ENCODE data around the gene C1orf116.

DNA sequence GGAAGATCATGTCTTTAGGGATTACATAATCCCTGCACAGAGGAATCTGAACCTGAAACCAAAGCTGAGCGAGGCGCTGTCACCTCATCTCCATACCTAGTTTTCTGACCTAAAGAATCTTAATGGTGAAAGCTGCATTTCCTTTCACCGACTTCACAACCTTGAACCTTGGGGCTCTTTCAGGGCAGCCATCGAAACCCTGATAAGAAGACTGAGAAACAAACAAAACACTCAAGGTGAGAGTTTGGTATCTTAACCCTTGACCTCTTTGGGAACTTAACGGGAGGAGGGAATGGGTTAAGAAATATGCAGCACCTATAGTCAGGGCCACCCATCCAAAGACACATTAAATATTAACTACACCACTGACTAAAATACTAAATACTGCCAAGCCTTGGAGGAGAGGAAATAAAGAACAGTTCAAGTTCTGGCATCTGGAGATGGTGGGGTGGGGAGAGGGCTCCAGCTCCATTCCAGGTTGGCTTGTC lies 2.0 kb downstream of the C1orf116 start:
- TF ChIP-seq CTCF (IDR thresholded peaks at IDR 0.05) (no peak), JUN (IDR thresholded peaks at IDR 0.05) (0 out of 5 replicates have a peak, but pooled peaks of 1 of the 2 experiments have one; percentile 22), FOSL2 (IDR thresholded peaks at IDR 0.05) (no peak), FOSL2 (CRISPR knock-in tag; IDR thresholded peaks at IDR 0.05) (no peak), GATA3 (IDR thresholded peaks at IDR 0.05; ENCODE audit: borderline replicate concordance) (peak; percentile 21; the same call in 1 of the 2 replicates), POLR2A (IDR thresholded peaks at IDR 0.05; ENCODE audit: low read length) (no peak), CBX8 (IDR thresholded peaks at IDR 0.05) (no peak), USF2 (IDR thresholded peaks at IDR 0.05) (no peak), TP53 (CRISPR knock-in tag; IDR thresholded peaks at IDR 0.05) (no peak), NFE2L2 (conservative IDR thresholded peaks at IDR 0.05; ENCODE audit: low read length) (no peak), NPAS2 (CRISPR knock-in tag; IDR thresholded peaks at IDR 0.05; ENCODE audit: borderline replicate concordance) (no peak)
- TF ChIP-seq, protein P1, sequence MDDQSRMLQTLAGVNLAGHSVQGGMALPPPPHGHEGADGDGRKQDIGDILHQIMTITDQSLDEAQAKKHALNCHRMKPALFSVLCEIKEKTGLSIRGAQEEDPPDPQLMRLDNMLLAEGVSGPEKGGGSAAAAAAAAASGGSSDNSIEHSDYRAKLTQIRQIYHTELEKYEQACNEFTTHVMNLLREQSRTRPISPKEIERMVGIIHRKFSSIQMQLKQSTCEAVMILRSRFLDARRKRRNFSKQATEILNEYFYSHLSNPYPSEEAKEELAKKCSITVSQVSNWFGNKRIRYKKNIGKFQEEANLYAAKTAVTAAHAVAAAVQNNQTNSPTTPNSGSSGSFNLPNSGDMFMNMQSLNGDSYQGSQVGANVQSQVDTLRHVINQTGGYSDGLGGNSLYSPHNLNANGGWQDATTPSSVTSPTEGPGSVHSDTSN (IDR thresholded peaks at IDR 0.05), result no peak

Measured in A549 (cell line).